Suprapubic skin (tissue), 3 donors: ENCODE data around the gene SECISBP2.

ENCODE experiments used
- POLR2A ChIP-seq, 2 donors: fragments of 450-650 bp; IDR thresholded peaks; one replicate each; pipeline ENCODE4 v1.6.1; 2017; ENCODE audit warnings: antibody characterized with exemption in 2 of 2, mild to moderate bottlenecking in 2 of 2, moderate library complexity in 2 of 2
- TF ChIP-seq, protein P1 (sequence below), 2 donors: fragments of 200-600 bp in 1 of 2; fragments of 450-650 bp in 1 of 2; sonication (generic) in 1 of 2; IDR thresholded peaks; one replicate each; pipeline ENCODE4 v1.5.1; 2016 to 2019; ENCODE audit warnings: antibody characterized with exemption in 2 of 2, mild to moderate bottlenecking in 1 of 2, moderate library complexity in 1 of 2

DNA sequence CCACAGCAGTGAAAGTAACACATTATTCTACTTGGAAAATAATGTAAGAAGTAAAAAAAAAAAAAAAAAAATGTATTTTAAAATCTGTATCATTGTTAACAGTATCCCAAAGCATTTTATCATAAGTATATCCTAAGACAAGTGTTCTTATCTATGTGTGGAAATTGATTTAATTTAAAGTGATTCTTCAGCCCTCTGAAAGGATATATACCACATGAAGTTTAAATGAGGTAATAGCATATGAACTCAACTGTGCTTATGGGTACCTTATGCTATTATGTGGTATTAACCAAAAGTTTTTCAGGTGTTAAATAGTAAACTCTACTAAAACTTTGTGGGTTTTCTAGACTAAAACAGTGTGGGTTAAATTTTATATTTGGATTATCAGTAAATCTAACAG, 2.8 kb upstream of the SECISBP2 start:
- TF ChIP-seq, protein P1, sequence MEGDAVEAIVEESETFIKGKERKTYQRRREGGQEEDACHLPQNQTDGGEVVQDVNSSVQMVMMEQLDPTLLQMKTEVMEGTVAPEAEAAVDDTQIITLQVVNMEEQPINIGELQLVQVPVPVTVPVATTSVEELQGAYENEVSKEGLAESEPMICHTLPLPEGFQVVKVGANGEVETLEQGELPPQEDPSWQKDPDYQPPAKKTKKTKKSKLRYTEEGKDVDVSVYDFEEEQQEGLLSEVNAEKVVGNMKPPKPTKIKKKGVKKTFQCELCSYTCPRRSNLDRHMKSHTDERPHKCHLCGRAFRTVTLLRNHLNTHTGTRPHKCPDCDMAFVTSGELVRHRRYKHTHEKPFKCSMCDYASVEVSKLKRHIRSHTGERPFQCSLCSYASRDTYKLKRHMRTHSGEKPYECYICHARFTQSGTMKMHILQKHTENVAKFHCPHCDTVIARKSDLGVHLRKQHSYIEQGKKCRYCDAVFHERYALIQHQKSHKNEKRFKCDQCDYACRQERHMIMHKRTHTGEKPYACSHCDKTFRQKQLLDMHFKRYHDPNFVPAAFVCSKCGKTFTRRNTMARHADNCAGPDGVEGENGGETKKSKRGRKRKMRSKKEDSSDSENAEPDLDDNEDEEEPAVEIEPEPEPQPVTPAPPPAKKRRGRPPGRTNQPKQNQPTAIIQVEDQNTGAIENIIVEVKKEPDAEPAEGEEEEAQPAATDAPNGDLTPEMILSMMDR (IDR thresholded peaks at IDR 0.05), result no peak
- no peak for TF ChIP-seq POLR2A (IDR thresholded peaks at IDR 0.05)
